Natural killer cell treated with Interleukin-12 subunit alpha and Interleukin-12 subunit beta and Interleukin-15 and Interleukin-18, amount 100 ng/mL, for 72 hours (primary cell): Measurements from ENCODE around the gene ARFGAP3. TPM values are rescaled to one million over a fixed set of nuclear protein-coding genes. Genes with fewer than 3 reads are reported as not detected.

ENCODE experiments used
- ATAC-seq, 2 donors: fragments of 150-1000 bp; cut with Tn5 transposase in 1 of 2; sonication (Bioruptor Pico), chemical (Tn5 transposase) in 1 of 2; 2 replicates each; pipeline ENCODE4 v1.10.0; 2021
- DNase-seq: peaks from one replicate; pipeline ENCODE4 v3.0.0; 2022; ENCODE audit warnings: low spot score
- H3K27ac Mint-ChIP-seq, 2 donors: 1 replicate in 1 of 2; 2 replicates in 1 of 2; pipeline ENCODE4 v1.8.0; 2022; ENCODE audit warnings: mixed read lengths in 2 of 2, mild to moderate bottlenecking in 1 of 2, moderate library complexity in 1 of 2
- H3K27me3 Mint-ChIP-seq, 2 donors: 1 replicate in 1 of 2; 2 replicates in 1 of 2; pipeline ENCODE4 v1.8.0; 2022; ENCODE audit warnings: mixed read lengths in 2 of 2
- H3K36me3 Mint-ChIP-seq: one replicate; pipeline ENCODE4 v1.8.0; 2022; ENCODE audit warnings: mixed read lengths
- H3K4me1 Mint-ChIP-seq, 2 donors: 1 replicate in 1 of 2; 2 replicates in 1 of 2; pipeline ENCODE4 v1.8.0; 2022; ENCODE audit warnings: low read depth in 2 of 2, mixed read lengths in 2 of 2, mild to moderate bottlenecking in 1 of 2
- H3K4me3 Mint-ChIP-seq: one replicate; pipeline ENCODE4 v1.8.0; 2022; ENCODE audit warnings: mixed read lengths
- H3K9me3 Mint-ChIP-seq: 2 replicates; pipeline ENCODE4 v1.8.0; 2022; ENCODE audit warnings: mixed read lengths
- total RNA-seq, 2 donors: library from RNA; stranded (reverse); gene quantifications; one replicate each; pipeline ENCODE4 v1.2.3, GENCODE V29; 2022

ARFGAP3 gene
- total RNA-seq, 2 donors from 2014 or later: 28.3 to 50.4 TPM

- peaks cover 14% of the 10 kb centered on the region for H3K36me3 Mint-ChIP-seq
- no peaks in the 10 kb centered on the region for H3K27me3 Mint-ChIP-seq
- DNase-seq (no peak), ATAC-seq (no peak)
- no peaks in the 10 kb centered on the region for H3K9me3 Mint-ChIP-seq
- H3K27ac Mint-ChIP-seq: no peak overlapping the region
- peaks cover 3 to 10% of the 10 kb centered on the region in 2 donors for H3K4me1 Mint-ChIP-seq
- H3K4me3 Mint-ChIP-seq: no peak overlapping the region
Observed at GRCh38 chr22:42836026-42836425, 21.0 kb downstream of the ARFGAP3 start.

GRCh38 chr22:42834177-42834949 lies 22.7 kb downstream of the ARFGAP3 start:
- H3K4me3 Mint-ChIP-seq: no peak overlapping the region
- H3K4me1 Mint-ChIP-seq: peaks cover 5 to 11% of the 10 kb centered on the region in 2 donors
- H3K36me3 Mint-ChIP-seq: peaks cover 20% of the 10 kb centered on the region
- no peaks in the 10 kb centered on the region for H3K9me3 Mint-ChIP-seq
- H3K27ac Mint-ChIP-seq: no peak overlapping the region
- no peak for ATAC-seq
- DNase-seq: no peak
- H3K27me3 Mint-ChIP-seq: no peaks in the 10 kb centered on the region

- Mint-ChIP-seq H3K27me3 (no peaks in the 10 kb centered on the region), H3K9me3 (no peaks in the 10 kb centered on the region), H3K27ac (no peak overlapping the region), H3K36me3 (peaks cover 20% of the 10 kb centered on the region), H3K4me1 (peaks cover 9 to 23% of the 10 kb centered on the region in 2 donors), H3K4me3 (no peak overlapping the region)
- ATAC-seq (no peak), DNase-seq (no peak)
Observed at GRCh38 chr22:42833104-42833503, 24.0 kb downstream of the ARFGAP3 start.

GRCh38 chr22:42831712-42832111 lies 25.4 kb downstream of the ARFGAP3 start:
- no peak for DNase-seq
- no peaks in the 10 kb centered on the region for H3K9me3 Mint-ChIP-seq
- H3K27me3 Mint-ChIP-seq: no peaks in the 10 kb centered on the region
- peaks cover 20% of the 10 kb centered on the region for H3K36me3 Mint-ChIP-seq
- H3K27ac Mint-ChIP-seq: no peak overlapping the region
- H3K4me1 Mint-ChIP-seq: peaks cover 9 to 23% of the 10 kb centered on the region in 2 donors
- ATAC-seq: no peak
- H3K4me3 Mint-ChIP-seq: no peak overlapping the region

GRCh38 chr22:42830161-42830560 lies 26.9 kb downstream of the ARFGAP3 start:
- Mint-ChIP-seq H3K4me1 (peaks cover 9 to 23% of the 10 kb centered on the region in 2 donors), H3K9me3 (no peaks in the 10 kb centered on the region), H3K27ac (no peak overlapping the region), H3K4me3 (no peak overlapping the region), H3K27me3 (no peaks in the 10 kb centered on the region), H3K36me3 (peaks cover 20% of the 10 kb centered on the region)
- DNase-seq (no peak), ATAC-seq (no peak)

GRCh38 chr22:42829302-42829701 lies 27.8 kb downstream of the ARFGAP3 start:
- H3K4me1 Mint-ChIP-seq: peaks cover 9 to 18% of the 10 kb centered on the region in 2 donors
- peaks cover 16% of the 10 kb centered on the region for H3K36me3 Mint-ChIP-seq
- peak overlapping the region; percentile 33 to 41 for H3K27ac Mint-ChIP-seq
- ATAC-seq (no peak), DNase-seq (no peak)
- no peaks in the 10 kb centered on the region for H3K9me3 Mint-ChIP-seq
- peak overlapping the region; percentile 62 for H3K4me3 Mint-ChIP-seq
- H3K27me3 Mint-ChIP-seq: no peaks in the 10 kb centered on the region

GRCh38 chr22:42825796-42826195 lies 31.3 kb downstream of the ARFGAP3 start:
- Mint-ChIP-seq H3K27me3 (no peaks in the 10 kb centered on the region), H3K4me3 (no peak overlapping the region), H3K9me3 (no peaks in the 10 kb centered on the region), H3K4me1 (peaks cover 12 to 22% of the 10 kb centered on the region in 2 donors), H3K27ac (no peak overlapping the region), H3K36me3 (peaks cover 22% of the 10 kb centered on the region)
- no peak for DNase-seq
- no peak for ATAC-seq

GRCh38 chr22:42821386-42821785 lies 35.7 kb downstream of the ARFGAP3 start:
- DNase-seq (no peak), ATAC-seq (no peak)
- Mint-ChIP-seq H3K27me3 (no peaks in the 10 kb centered on the region), H3K4me3 (no peak overlapping the region), H3K4me1 (peaks cover 7 to 10% of the 10 kb centered on the region in 2 donors), H3K27ac (no peak overlapping the region), H3K9me3 (no peaks in the 10 kb centered on the region), H3K36me3 (peaks cover 17% of the 10 kb centered on the region)

- Mint-ChIP-seq H3K27ac (no peak overlapping the region), H3K9me3 (no peaks in the 10 kb centered on the region), H3K4me3 (no peak overlapping the region), H3K27me3 (no peaks in the 10 kb centered on the region), H3K4me1 (peaks cover 7 to 10% of the 10 kb centered on the region in 2 donors), H3K36me3 (peaks cover 17% of the 10 kb centered on the region)
- no peak for DNase-seq
- no peak for ATAC-seq
Observed at GRCh38 chr22:42820045-42820763, 36.9 kb downstream of the ARFGAP3 start.

- Mint-ChIP-seq H3K27ac (no peak overlapping the region), H3K27me3 (no peaks in the 10 kb centered on the region), H3K9me3 (no peaks in the 10 kb centered on the region), H3K36me3 (peaks cover 17% of the 10 kb centered on the region), H3K4me1 (peaks cover 7 to 10% of the 10 kb centered on the region in 2 donors), H3K4me3 (no peak overlapping the region)
- DNase-seq (no peak), ATAC-seq (no peak)
Observed at GRCh38 chr22:42819412-42820044, 37.5 kb downstream of the ARFGAP3 start.

GRCh38 chr22:42817556-42817955 lies 39.5 kb downstream of the ARFGAP3 start:
- DNase-seq (no peak), ATAC-seq (no peak)
- peaks cover 7 to 14% of the 10 kb centered on the region in 2 donors for H3K4me1 Mint-ChIP-seq
- H3K36me3 Mint-ChIP-seq: peaks cover 23% of the 10 kb centered on the region
- no peaks in the 10 kb centered on the region for H3K27me3 Mint-ChIP-seq
- H3K9me3 Mint-ChIP-seq: no peaks in the 10 kb centered on the region
- H3K4me3 Mint-ChIP-seq: no peak overlapping the region
- no peak overlapping the region for H3K27ac Mint-ChIP-seq

GRCh38 chr22:42816336-42816735 lies 40.7 kb downstream of the ARFGAP3 start:
- Mint-ChIP-seq H3K27ac (no peak overlapping the region), H3K4me3 (no peak overlapping the region), H3K36me3 (peaks cover 15% of the 10 kb centered on the region), H3K27me3 (no peaks in the 10 kb centered on the region), H3K4me1 (peaks cover 7 to 14% of the 10 kb centered on the region in 2 donors), H3K9me3 (no peaks in the 10 kb centered on the region)
- ATAC-seq: no peak
- DNase-seq: no peak

- DNase-seq (no peak), ATAC-seq (no peak)
- Mint-ChIP-seq H3K27me3 (no peaks in the 10 kb centered on the region), H3K36me3 (peaks cover 7% of the 10 kb centered on the region), H3K27ac (no peak overlapping the region), H3K4me3 (no peak overlapping the region), H3K4me1 (peaks cover 0 to 3% of the 10 kb centered on the region in 2 donors), H3K9me3 (no peaks in the 10 kb centered on the region)
Observed at GRCh38 chr22:42814616-42815015, 42.5 kb downstream of the ARFGAP3 start.

- peaks cover 0 to 3% of the 10 kb centered on the region in 2 donors for H3K4me1 Mint-ChIP-seq
- no peak overlapping the region for H3K4me3 Mint-ChIP-seq
- H3K9me3 Mint-ChIP-seq: no peaks in the 10 kb centered on the region
- ATAC-seq (no peak), DNase-seq (no peak)
- H3K27me3 Mint-ChIP-seq: no peaks in the 10 kb centered on the region
- H3K36me3 Mint-ChIP-seq: peaks cover 7% of the 10 kb centered on the region
- no peak overlapping the region for H3K27ac Mint-ChIP-seq
Observed at GRCh38 chr22:42814215-42814614, 42.9 kb downstream of the ARFGAP3 start.
